GM12892 (cell line): Measurements from ENCODE around the gene FRAS1.

Experiments
- POLR2A ChIP-seq: IDR thresholded peaks from 2 replicates; pipeline ENCODE4 v1.6.1; 2011; ENCODE audit warnings: low read depth, low read length, control low read depth
- TAF1 ChIP-seq: IDR thresholded peaks from 2 replicates; pipeline ENCODE4 v1.6.1; 2011; ENCODE audit warnings: low read depth, mild to moderate bottlenecking, control low read depth, low read length, borderline replicate concordance

DNA sequence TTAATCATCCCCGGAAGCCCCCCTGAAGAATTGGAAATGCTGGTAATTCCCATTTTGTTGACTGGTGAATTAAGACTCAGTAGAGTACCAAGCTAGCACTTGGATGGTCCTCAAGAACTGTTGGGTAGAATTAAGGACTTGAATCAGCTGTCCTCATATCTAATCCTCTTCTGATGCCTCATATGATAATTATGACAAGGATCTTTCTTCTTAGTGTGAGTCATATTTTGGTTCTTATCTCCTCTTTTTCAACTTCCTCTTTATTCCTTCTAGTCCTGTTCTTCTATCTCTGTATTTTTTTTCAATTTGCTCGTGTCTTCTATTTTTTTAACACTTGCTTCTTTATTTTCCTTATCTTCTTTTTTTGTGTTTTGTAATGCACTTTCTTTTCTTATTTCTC, 288.1 kb downstream of the FRAS1 start:
- TF ChIP-seq POLR2A (no peak), TAF1 (no peak)
